Activated naive CD8-positive, alpha-beta T cell treated with anti-CD3 and anti-CD28 coated beads, Interleukin-2, amount 10 ng/mL, durations not matched to agents 7 days and 5 days (primary cell): ENCODE results near the gene STON2. TPM values are rescaled to one million over a fixed set of nuclear protein-coding genes. Genes with fewer than 3 reads are reported as not detected.
"Not testable (repeated sequence)": the region's sequence is repeated elsewhere in the genome, so short reads cannot be mapped to it uniquely, and the experiment has no call there.

ENCODE experiments used
- ATAC-seq: fragments of 150-1000 bp; cut with Tn5 transposase; one replicate; pipeline ENCODE4 v1.10.0; 2021; ENCODE audit warnings: low read depth, moderate library complexity
- POLR2A ChIA-PET: fragments of 350-600 bp; sonication (Branson Sonifier 250); formaldehyde crosslinking; loops from one replicate; lab custom pipeline; 2021; ENCODE audit warnings: antibody characterized with exemption; lab: Charles Lee
- DNase-seq: peaks from one replicate; pipeline ENCODE4 v3.0.0; 2021
- H3K27ac Mint-ChIP-seq: one replicate; pipeline ENCODE4 v1.8.0; 2022; ENCODE audit warnings: mild to moderate bottlenecking, mixed read lengths
- H3K27me3 Mint-ChIP-seq: one replicate; pipeline ENCODE4 v1.8.0; 2022; ENCODE audit warnings: mild to moderate bottlenecking, moderate library complexity, mixed read lengths
- H3K36me3 Mint-ChIP-seq: one replicate; pipeline ENCODE4 v1.8.0; 2021; ENCODE audit warnings: mild to moderate bottlenecking, mixed read lengths
- H3K4me1 Mint-ChIP-seq: one replicate; pipeline ENCODE4 v1.8.0; 2021; ENCODE audit warnings: mixed read lengths
- H3K4me3 Mint-ChIP-seq: one replicate; pipeline ENCODE4 v1.8.0; 2022; ENCODE audit warnings: mild to moderate bottlenecking, moderate library complexity, mixed read lengths
- H3K9me3 Mint-ChIP-seq: one replicate; pipeline ENCODE4 v1.8.0; 2021; ENCODE audit warnings: mixed read lengths
- total RNA-seq, 2 experiments: library from RNA; stranded (reverse); gene quantifications; one replicate each; pipeline ENCODE4 v1.2.3, GENCODE V29; 2021

STON2 gene
- total RNA-seq, 2 experiments from 2014 or later, result not detected

DNA sequence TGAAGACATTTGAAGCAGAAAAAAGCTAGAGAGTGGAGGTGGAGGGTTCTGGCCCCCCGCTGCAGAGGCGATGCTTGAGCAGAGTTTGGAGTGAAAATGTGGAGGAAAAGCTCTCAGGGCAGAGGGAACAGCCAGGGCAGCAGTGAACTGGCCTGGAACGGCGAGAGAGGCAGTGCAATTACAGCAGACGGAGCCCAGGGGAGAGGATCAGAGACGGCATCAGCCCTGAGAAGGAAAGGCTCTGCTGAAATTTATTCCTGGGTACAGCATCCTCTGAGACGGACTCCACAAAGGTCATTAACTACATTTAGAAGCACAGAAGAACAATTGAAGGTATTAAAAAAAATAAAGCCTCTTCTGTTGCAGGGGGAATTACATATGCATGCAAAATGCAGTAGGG, 14.2 kb downstream of the STON2 start:
- POLR2A ChIA-PET, result no interaction called here
- no peak for ATAC-seq
- H3K36me3 Mint-ChIP-seq, result no peaks in the 10 kb centered on the region

DNA sequence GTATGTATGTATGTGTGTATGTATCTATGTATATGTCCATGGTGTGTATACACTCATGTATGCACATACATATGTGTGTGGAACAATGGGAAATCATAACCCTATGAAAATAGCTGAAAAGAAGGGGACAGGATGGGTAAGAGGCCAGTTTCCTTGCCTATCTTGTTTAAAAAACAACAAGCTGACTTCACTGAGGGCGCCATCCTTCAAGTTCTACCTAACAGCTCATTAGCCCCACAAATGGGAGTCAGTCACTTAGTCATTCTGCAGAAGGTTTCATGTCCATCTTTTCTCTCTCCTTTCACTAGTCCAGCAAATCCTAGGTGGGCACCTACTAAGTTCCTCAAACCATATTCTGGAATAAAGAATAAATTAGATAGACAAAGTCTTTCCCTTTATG, 14.7 kb downstream of the STON2 start:
- H3K4me1 Mint-ChIP-seq, result no peaks in the 10 kb centered on the region
- POLR2A ChIA-PET, result no interaction called here
- DNase-seq, result no peak
- H3K9me3 Mint-ChIP-seq, result no peaks in the 10 kb centered on the region
- no peaks in the 10 kb centered on the region for H3K36me3 Mint-ChIP-seq
- H3K27me3 Mint-ChIP-seq, result peaks cover 3% of the 10 kb centered on the region
- no peak for ATAC-seq
- H3K27ac Mint-ChIP-seq, result no peak overlapping the region
- H3K4me3 Mint-ChIP-seq, result no peak overlapping the region

More for the DNA sequence above, 14.2 kb downstream of the STON2 start:
- Mint-ChIP-seq H3K27ac (no peak overlapping the region), H3K4me1 (no peaks in the 10 kb centered on the region), H3K27me3 (peaks cover 3% of the 10 kb centered on the region), H3K4me3 (no peak overlapping the region), H3K9me3 (no peaks in the 10 kb centered on the region)
- no peak for DNase-seq

DNA sequence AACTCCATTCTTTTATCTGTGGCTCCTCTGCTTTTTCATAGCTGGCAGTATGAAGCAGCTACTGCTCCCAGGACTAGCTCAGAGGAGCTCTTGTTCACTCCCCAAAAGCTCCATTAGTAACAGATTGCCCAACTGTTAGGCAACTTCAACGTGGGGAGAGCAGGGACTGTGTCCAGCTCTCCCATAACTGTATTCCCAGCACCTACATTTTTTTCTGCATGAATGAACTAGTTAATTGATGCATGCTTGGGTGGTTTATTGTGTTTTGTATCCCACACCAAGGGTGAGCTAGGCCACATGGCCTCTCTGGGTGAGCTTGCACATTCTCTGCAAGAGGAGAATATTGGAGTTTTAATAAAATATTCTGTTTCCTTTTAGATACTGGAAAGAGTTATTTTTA, 15.2 kb downstream of the STON2 start:
- POLR2A ChIA-PET, result no interaction called here
- Mint-ChIP-seq H3K9me3 (no peaks in the 10 kb centered on the region), H3K36me3 (no peaks in the 10 kb centered on the region), H3K4me1 (no peaks in the 10 kb centered on the region), H3K4me3 (no peak overlapping the region), H3K27me3 (peaks cover 3% of the 10 kb centered on the region), H3K27ac (no peak overlapping the region)
- no peak for ATAC-seq
- DNase-seq, result no peak

DNA sequence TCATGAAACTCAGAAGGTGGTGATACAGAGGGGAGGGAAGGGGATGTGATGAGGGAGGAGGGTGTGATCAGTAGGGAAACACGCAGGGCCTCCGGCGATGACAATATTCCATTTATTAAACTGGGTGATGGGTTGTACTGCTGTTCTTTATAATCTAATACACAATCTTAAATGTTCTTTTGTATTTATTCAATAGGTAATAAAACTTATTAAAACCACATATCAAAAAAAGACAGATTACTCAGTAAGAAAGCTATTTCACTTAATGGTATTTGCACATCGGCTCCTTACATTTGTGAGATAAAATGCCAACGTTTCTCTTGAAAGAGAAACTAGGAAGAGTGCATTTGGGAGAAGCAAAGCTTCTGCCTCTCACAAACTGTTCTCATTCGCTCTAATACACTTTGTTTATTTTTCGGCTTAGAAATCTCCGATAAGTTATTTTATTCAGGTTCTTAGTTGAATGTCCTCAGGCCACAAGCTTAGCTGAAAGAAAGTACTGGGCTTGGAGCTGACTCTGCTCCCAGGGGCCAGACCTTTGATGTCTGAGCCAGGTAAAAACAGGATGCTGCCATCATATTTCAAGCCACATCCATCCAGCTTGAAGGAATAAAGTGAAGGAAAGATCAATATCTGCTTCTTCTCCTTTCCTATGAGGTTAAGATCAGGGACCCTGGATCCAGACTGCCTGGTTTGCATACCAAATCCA, 17.5 kb downstream of the STON2 start:
- H3K27me3 Mint-ChIP-seq, result peaks cover 3% of the 10 kb centered on the region
- H3K36me3 Mint-ChIP-seq, result no peaks in the 10 kb centered on the region
- DNase-seq (no peak), ATAC-seq (no peak)
- no peak overlapping the region for H3K4me3 Mint-ChIP-seq
- no peaks in the 10 kb centered on the region for H3K4me1 Mint-ChIP-seq
- no peaks in the 10 kb centered on the region for H3K9me3 Mint-ChIP-seq
- POLR2A ChIA-PET, result no interaction called here
- H3K27ac Mint-ChIP-seq, result no peak overlapping the region

DNA sequence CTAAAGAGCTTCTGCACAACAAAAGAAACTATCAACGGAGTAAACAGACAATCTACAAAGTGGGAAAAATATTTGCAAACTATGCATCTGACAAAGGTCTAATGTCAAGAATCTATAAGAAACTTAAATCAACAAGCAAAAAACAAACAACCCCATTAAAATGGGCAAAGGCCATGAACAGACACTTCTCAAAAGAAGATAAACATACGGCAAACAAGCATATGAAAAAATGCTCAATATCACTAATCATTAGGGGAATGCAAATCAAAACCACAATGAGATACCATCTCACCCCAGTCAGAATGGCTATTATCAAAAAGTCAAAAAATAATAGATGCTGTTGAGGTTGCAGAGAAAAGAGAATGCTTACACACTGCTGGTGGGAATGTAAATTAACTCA, 20.1 kb downstream of the STON2 start:
- DNase-seq, H3K36me3 Mint-ChIP-seq, H3K9me3 Mint-ChIP-seq, H3K27me3 Mint-ChIP-seq, H3K27ac Mint-ChIP-seq, H3K4me3 Mint-ChIP-seq, ATAC-seq, POLR2A ChIA-PET, H3K4me1 Mint-ChIP-seq: not testable (repeated sequence)

DNA sequence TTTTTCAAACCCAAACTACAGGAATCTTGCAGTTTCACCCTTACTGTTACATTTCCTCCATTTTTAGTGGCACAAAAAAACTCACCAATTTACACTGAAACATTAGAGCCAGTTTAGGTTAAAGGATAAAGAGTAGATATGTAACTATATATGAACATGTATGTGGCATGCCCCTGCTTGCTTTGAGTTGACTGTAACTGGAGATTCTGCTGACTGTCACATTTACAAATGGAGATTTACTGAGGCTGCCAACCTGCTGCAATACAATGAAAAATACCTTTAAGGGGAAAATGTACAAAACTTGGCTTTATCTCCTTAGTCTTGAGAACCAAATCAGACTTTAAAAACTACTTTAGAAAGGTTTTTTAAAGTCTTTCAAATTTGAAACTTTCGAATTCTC, 28.3 kb downstream of the STON2 start:
- H3K4me1 Mint-ChIP-seq, result no peaks in the 10 kb centered on the region
- no peaks in the 10 kb centered on the region for H3K36me3 Mint-ChIP-seq
- POLR2A ChIA-PET, result no interaction called here
- peaks cover 2% of the 10 kb centered on the region for H3K27me3 Mint-ChIP-seq
- H3K27ac Mint-ChIP-seq, result no peak overlapping the region
- ATAC-seq, result no peak
- H3K4me3 Mint-ChIP-seq, result no peak overlapping the region
- H3K9me3 Mint-ChIP-seq, result no peaks in the 10 kb centered on the region
- no peak for DNase-seq

DNA sequence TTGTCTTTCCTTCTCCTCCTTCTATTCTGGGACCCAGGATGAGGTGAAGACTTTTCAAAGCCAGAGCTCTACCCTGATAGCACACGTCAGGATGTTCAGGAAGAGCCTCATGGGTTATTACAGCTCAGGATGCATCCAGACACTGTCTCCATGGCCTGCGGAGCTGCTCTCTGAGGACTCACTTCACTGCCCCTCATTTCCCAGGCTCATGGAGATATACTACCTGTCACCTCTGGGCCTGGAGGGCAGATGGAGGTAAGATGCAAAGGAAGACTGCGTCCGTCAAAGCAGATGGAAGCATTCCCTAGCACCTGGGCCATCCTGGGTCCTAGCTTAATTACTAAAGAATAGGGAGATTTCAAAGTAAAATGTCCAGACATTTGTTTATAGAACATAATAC, 32.6 kb downstream of the STON2 start:
- Mint-ChIP-seq H3K4me3 (no peak overlapping the region), H3K4me1 (no peaks in the 10 kb centered on the region), H3K9me3 (no peaks in the 10 kb centered on the region), H3K27me3 (peaks cover 3% of the 10 kb centered on the region), H3K27ac (no peak overlapping the region), H3K36me3 (no peaks in the 10 kb centered on the region)
- no peak for ATAC-seq
- DNase-seq, result no peak
- POLR2A ChIA-PET, result no interaction called here

DNA sequence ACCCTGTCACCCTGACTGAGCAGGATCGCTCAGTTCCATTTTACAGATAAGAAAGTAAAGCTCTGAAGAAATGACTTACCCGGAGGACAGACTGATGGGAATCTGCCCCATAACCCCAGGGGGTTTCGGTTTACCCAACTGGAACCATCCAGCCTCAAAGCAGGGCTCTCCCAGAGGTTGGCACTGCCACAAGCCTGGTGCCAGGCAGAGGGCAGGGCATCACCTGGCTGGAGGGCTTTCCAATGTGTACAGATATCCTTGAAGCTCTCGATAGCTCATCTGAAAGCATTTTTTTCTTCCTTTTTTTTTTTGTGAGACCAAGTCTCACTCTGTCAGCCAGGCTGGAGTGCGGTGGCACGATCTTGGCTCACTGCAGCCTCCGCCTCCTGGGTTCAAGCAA, 33.2 kb downstream of the STON2 start:
- no peak for DNase-seq
- ATAC-seq, result no peak
- no peaks in the 10 kb centered on the region for H3K9me3 Mint-ChIP-seq
- peaks cover 3% of the 10 kb centered on the region for H3K27me3 Mint-ChIP-seq
- H3K27ac Mint-ChIP-seq, result no peak overlapping the region
- no peaks in the 10 kb centered on the region for H3K36me3 Mint-ChIP-seq
- POLR2A ChIA-PET, result no interaction called here
- H3K4me3 Mint-ChIP-seq, result no peak overlapping the region
- H3K4me1 Mint-ChIP-seq, result no peaks in the 10 kb centered on the region

DNA sequence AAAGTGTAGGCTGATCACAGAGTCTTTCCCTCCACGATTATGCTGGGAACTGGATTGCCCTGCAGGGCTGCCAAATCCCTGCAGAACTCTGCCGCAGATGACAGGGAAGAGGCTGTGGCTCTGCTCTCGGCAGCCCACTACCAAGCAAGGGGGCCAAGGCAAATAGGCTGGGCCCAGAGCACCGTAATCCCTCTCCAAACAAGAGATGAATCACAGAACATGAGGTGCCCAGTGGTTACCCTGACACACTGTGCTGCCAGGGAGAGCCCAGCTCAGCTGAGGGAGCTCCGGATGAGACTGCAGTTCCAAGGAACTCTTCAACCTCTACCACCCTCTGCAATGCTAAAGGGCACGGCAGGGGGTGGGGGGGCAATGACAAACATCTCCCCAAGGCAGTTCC, 33.9 kb downstream of the STON2 start:
- H3K36me3 Mint-ChIP-seq, result no peaks in the 10 kb centered on the region
- POLR2A ChIA-PET, result no interaction called here
- no peak overlapping the region for H3K27ac Mint-ChIP-seq
- H3K27me3 Mint-ChIP-seq, result peaks cover 3% of the 10 kb centered on the region
- no peaks in the 10 kb centered on the region for H3K4me1 Mint-ChIP-seq
- no peaks in the 10 kb centered on the region for H3K9me3 Mint-ChIP-seq
- no peak overlapping the region for H3K4me3 Mint-ChIP-seq
- DNase-seq (no peak), ATAC-seq (no peak)

DNA sequence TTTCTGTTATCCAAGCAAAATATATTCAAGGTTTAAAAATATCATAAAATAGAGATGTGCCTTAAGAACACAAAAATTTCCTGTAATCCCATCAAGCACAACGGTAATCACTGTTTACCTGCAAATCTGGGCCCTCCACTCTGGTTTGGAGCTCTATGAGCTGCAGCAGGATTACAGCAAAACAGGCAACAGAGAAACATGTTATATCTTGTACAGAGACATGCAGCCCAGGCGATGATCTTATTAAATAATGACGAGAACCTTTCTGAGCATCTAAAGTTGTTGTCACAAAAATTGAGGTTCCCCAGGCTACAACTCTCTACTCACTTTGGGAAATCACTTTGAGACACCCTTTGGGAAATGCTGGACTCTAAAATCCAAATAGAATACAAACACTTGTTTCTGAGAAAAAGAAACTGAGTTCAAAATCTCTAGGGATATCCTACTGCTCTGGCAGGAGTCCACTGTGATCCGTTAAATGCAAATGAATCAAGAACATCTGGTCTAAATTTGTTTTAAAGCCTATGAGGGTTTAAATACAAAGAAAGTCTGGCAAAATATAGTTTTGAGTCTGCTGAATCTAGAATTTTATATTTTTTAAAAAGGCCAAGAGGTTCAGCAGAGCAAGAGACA, 36.3 kb downstream of the STON2 start:
- no peaks in the 10 kb centered on the region for H3K4me1 Mint-ChIP-seq
- no peak overlapping the region for H3K27ac Mint-ChIP-seq
- POLR2A ChIA-PET, result no interaction called here
- H3K4me3 Mint-ChIP-seq, result no peak overlapping the region
- H3K9me3 Mint-ChIP-seq, result no peaks in the 10 kb centered on the region
- ATAC-seq, result no peak
- no peak for DNase-seq
- H3K27me3 Mint-ChIP-seq, result peaks cover 9% of the 10 kb centered on the region
- H3K36me3 Mint-ChIP-seq, result no peaks in the 10 kb centered on the region

DNA sequence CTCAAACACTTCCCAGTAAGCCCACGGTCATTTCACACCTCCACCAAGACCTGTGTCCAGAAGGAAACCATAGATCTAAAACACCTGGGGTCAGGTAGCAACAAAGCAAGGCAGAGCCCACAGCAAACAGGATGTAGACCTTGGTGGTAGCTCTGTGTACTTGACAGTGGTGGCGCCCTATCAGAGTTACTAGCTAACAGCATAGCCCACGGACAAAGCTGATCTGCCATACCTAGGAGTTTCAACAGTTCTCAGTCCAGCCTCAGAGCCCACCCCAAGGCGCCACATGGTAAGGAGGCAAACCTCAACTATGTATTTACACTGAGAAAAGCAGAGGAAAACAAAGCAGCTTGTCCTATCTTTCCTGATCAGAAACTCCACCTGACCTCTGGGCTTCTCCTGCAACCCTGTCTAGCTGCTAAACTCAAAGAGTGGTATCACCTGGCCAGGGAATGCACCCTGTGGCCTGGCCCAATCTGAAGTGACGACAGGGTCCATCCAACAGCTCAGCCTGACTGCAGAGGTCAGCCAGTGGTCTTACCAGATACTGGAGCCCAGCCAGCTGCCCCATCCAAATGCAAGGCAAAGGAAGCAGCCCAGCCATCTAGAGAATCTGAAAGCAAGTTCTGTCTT, 46.3 kb downstream of the STON2 start:
- no peaks in the 10 kb centered on the region for H3K27me3 Mint-ChIP-seq
- H3K4me1 Mint-ChIP-seq, result no peaks in the 10 kb centered on the region
- peaks cover 6% of the 10 kb centered on the region for H3K9me3 Mint-ChIP-seq
- DNase-seq (no peak), ATAC-seq (no peak)
- no peaks in the 10 kb centered on the region for H3K36me3 Mint-ChIP-seq
- POLR2A ChIA-PET, result no interaction called here
- H3K4me3 Mint-ChIP-seq, result no peak overlapping the region
- H3K27ac Mint-ChIP-seq, result no peak overlapping the region

DNA sequence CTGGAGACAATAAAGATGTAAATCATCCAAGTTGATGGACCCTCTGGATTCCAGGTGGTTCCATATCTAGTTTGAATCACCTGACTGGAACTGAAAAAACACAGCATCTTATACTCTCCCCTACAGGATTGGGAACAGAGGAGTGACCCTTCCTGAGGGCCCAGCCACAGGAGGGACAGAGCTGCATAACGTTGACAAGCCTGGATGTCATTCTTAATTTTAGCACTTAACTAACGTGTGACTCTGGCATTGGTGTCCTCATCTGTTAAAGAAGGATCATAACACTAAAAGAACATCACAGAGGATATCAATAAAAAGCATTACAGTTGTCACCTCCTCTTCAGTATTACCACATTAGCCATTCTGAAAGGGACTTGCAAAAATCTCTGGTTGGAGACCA, 47.7 kb downstream of the STON2 start:
- Mint-ChIP-seq H3K27ac (no peak overlapping the region), H3K4me1 (no peaks in the 10 kb centered on the region), H3K36me3 (no peaks in the 10 kb centered on the region), H3K9me3 (peaks cover 6% of the 10 kb centered on the region), H3K4me3 (no peak overlapping the region), H3K27me3 (peaks cover 4% of the 10 kb centered on the region)
- POLR2A ChIA-PET, result no interaction called here
- DNase-seq (no peak), ATAC-seq (no peak)

DNA sequence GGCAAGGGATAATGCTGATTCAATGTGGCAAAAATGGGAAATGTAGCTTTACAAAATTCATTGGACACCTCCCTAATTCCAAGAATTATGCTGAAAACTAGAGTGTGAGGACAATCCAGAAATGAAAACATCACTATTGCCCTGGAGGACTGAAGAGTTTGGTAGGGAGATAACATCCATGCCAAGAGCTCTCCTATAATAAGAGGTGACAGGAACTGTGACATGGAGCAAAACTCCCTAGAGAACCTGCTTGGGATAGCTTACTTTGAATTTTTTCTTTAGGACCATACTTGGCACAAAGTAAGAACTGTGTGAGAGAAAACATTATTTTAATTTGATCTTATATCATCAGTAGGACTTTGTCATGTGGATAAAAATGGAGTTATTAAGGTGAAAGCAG, 48.9 kb downstream of the STON2 start:
- Mint-ChIP-seq H3K4me3 (no peak overlapping the region), H3K36me3 (no peaks in the 10 kb centered on the region), H3K27me3 (peaks cover 7% of the 10 kb centered on the region), H3K27ac (no peak overlapping the region), H3K4me1 (no peaks in the 10 kb centered on the region), H3K9me3 (peaks cover 5% of the 10 kb centered on the region)
- POLR2A ChIA-PET, result no interaction called here
- no peak for DNase-seq
- no peak for ATAC-seq
